Measurements from ENCODE around the gene SHB.

GRCh38 chr9:37905776-37906175 lies 163.3 kb downstream of the SHB start:
- TF ChIP-seq CTCF (IDR thresholded peaks at IDR 0.05) (no peak), POLR2A (IDR thresholded peaks at IDR 0.05) (no peak)
